HL-60/S4 (cell line): ENCODE data around the gene PRM2.
"Not testable (repeated sequence)": the region's sequence is repeated elsewhere in the genome, so short reads cannot be mapped to it uniquely, and the experiment has no call there.

Source experiments
- in situ Hi-C: fragments of 300-500 bp; cut with MboI; formaldehyde crosslinking; loops from 2 replicates; pipeline ENCODE4 v1.14.3; 2022; ENCODE audit warnings: low sequenced_read_pairs

PRM2 gene

GRCh38 chr16:11290102-11290893 lies 14.0 kb upstream of the PRM2 start:
- in situ Hi-C loops = no loop called here

GRCh38 chr16:11289696-11290095 lies 13.4 kb upstream of the PRM2 start:
- in situ Hi-C loops = not testable (repeated sequence)

- in situ Hi-C loops = no loop called here
Observed at GRCh38 chr16:11289202-11289601, 12.9 kb upstream of the PRM2 start.

GRCh38 chr16:11285842-11286241 lies 9.6 kb upstream of the PRM2 start:
- in situ Hi-C loops = no loop called here

- in situ Hi-C loops = no loop called here
Observed at GRCh38 chr16:11283820-11284248, 7.6 kb upstream of the PRM2 start.

- in situ Hi-C loops = no loop called here
Observed at GRCh38 chr16:11280616-11281522, 4.6 kb upstream of the PRM2 start, which contains the start of gene PRM1. Gene PRM1, minus strand, starts transcription at chr16:11281330. Its CDS starts 92 bp downstream, at chr16:11281238.

- in situ Hi-C loops = no loop called here
Observed at GRCh38 chr16:11278681-11279628, 2.7 kb upstream of the PRM2 start.

GRCh38 chr16:11277607-11278337 lies 1.5 kb upstream of the PRM2 start:
- in situ Hi-C loops = no loop called here

- in situ Hi-C loops = no loop called here
Observed at GRCh38 chr16:11276896-11277593, 765 bp upstream of the PRM2 start.

GRCh38 chr16:11274964-11275363 lies 1.3 kb downstream of the PRM2 start:
- in situ Hi-C loops = no loop called here

GRCh38 chr16:11273721-11274324 lies 2.5 kb downstream of the PRM2 start:
- in situ Hi-C loops = no loop called here

- in situ Hi-C loops = no loop called here
Observed at GRCh38 chr16:11272921-11273720, 3.2 kb downstream of the PRM2 start, which contains the start of gene PRM3. Gene PRM3, minus strand, starts transcription at chr16:11273629. Its CDS starts 34 bp downstream, at chr16:11273595.

- in situ Hi-C loops = no loop called here
Observed at GRCh38 chr16:11272484-11272883, 3.8 kb downstream of the PRM2 start.

GRCh38 chr16:11271610-11272009 lies 4.7 kb downstream of the PRM2 start:
- in situ Hi-C loops = no loop called here

GRCh38 chr16:11270602-11271162 lies 5.6 kb downstream of the PRM2 start:
- in situ Hi-C loops = no loop called here

GRCh38 chr16:11268921-11269375 lies 7.3 kb downstream of the PRM2 start, which contains the start of gene TNP2:
Gene TNP2, minus strand, starts transcription at chr16:11269325. Its CDS starts 63 bp downstream, at chr16:11269262.
- in situ Hi-C loops = no loop called here

- in situ Hi-C loops = no loop called here
Observed at GRCh38 chr16:11265124-11265523, 11.2 kb downstream of the PRM2 start.
